WERI-Rb-1 (cell line): ENCODE results near the gene STIM2.

Experiments
- DNase-seq: peaks from one replicate; pipeline ENCODE4 v3.0.0-alpha.2; 2020
- H3K27ac ChIP-seq: fragments of 250-450 bp; sonication (Bioruptor Pico); 2 replicates; pipeline ENCODE4 v1.5.1; 2020; ENCODE audit warnings: mild to moderate bottlenecking, moderate library complexity
- H3K27me3 ChIP-seq: fragments of 250-450 bp; sonication (Bioruptor Pico); 2 replicates; pipeline ENCODE4 v1.5.1; 2021; ENCODE audit warnings: mild to moderate bottlenecking, low read depth, moderate library complexity; ENCODE audit not compliant: insufficient read depth, severe bottlenecking
- H3K36me3 ChIP-seq: fragments of 250-450 bp; sonication (Bioruptor Pico); 2 replicates; pipeline ENCODE4 v1.5.1; 2020; ENCODE audit warnings: mild to moderate bottlenecking, moderate library complexity
- H3K4me3 ChIP-seq: 2 replicates; pipeline ENCODE4 v1.5.1; 2011; ENCODE audit warnings: low read depth, mild to moderate bottlenecking, control low read depth, low read length
- H3K9me3 ChIP-seq: fragments of 250-450 bp; sonication (Bioruptor Pico); 2 replicates; pipeline ENCODE4 v1.5.1; 2021; ENCODE audit warnings: mild to moderate bottlenecking, moderate library complexity; ENCODE audit not compliant: severe bottlenecking
- CTCF ChIP-seq: IDR thresholded peaks from 2 replicates; pipeline ENCODE4 v1.5.1; 2011; ENCODE audit warnings: low read depth, mild to moderate bottlenecking, control low read depth, inconsistent platforms, low read length

The STIM2 gene

GRCh38 chr4:26819026-26819425 is 41.6 kb upstream of the STIM2 start:
- no peaks in the 10 kb centered on the region for H3K36me3 ChIP-seq
- no peak overlapping the region for H3K27ac ChIP-seq
- H3K9me3 ChIP-seq: peaks cover 5% of the 10 kb centered on the region
- DNase-seq: no peak
- no peak overlapping the region for H3K4me3 ChIP-seq
- H3K27me3 ChIP-seq: no peaks in the 10 kb centered on the region
- TF ChIP-seq CTCF: no peak

GRCh38 chr4:26819478-26820095 is 41.1 kb upstream of the STIM2 start:
- no peak for TF ChIP-seq CTCF
- Histone ChIP-seq H3K4me3 (no peak overlapping the region), H3K36me3 (no peaks in the 10 kb centered on the region), H3K9me3 (peaks cover 5% of the 10 kb centered on the region), H3K27me3 (no peaks in the 10 kb centered on the region), H3K27ac (no peak overlapping the region)
- DNase-seq: no peak

- DNase-seq: no peak
- Histone ChIP-seq H3K27ac (no peak overlapping the region), H3K36me3 (no peaks in the 10 kb centered on the region), H3K4me3 (no peak overlapping the region), H3K9me3 (peaks cover 5% of the 10 kb centered on the region), H3K27me3 (no peaks in the 10 kb centered on the region)
- TF ChIP-seq CTCF: no peak
Measured at GRCh38 chr4:26820346-26820745, 40.3 kb upstream of the STIM2 start.

- Histone ChIP-seq H3K9me3 (peaks cover 5% of the 10 kb centered on the region), H3K4me3 (no peak overlapping the region), H3K27me3 (no peaks in the 10 kb centered on the region), H3K27ac (no peak overlapping the region), H3K36me3 (no peaks in the 10 kb centered on the region)
- no peak for DNase-seq
- no peak for TF ChIP-seq CTCF
Measured at GRCh38 chr4:26821031-26821430, 39.6 kb upstream of the STIM2 start.

- Histone ChIP-seq H3K27ac (no peak overlapping the region), H3K9me3 (peaks cover 5% of the 10 kb centered on the region), H3K4me3 (no peak overlapping the region), H3K27me3 (no peaks in the 10 kb centered on the region), H3K36me3 (no peaks in the 10 kb centered on the region)
- no peak for DNase-seq
- 0 out of 2 replicates have a peak, but pooled peaks have one; percentile 4 for TF ChIP-seq CTCF
Measured at GRCh38 chr4:26821677-26822503, 38.8 kb upstream of the STIM2 start.
